GM12801 (cell line): Measurements from ENCODE around the gene WDFY2.

ENCODE experiments used
- TF ChIP-seq, protein P1 (sequence below): IDR thresholded peaks from one replicate; pipeline ENCODE4 v1.5.1; 2011; ENCODE audit warnings: control low read depth; ENCODE audit not compliant: insufficient read length; ENCODE audit errors: extremely low read depth

WDFY2 gene

DNA sequence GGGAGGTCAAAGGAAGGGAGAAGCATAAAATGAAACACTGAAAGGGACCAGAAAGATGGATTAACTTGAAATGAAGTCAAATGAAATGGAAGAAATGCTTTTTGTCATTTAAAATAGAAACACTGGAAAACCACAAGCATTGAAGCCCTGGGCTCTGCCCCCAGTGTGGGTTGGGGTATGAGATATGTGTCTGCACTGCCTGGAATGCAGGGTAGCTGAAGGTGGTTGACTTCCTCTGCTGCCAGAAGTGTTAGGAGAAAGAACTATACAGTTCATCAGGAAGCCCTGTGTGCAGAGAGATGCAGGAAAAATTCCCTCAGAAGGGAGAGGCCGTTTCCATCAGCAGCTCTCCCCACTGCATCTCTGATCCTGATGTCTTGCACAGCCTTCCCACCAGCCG lies 150.5 kb downstream of the WDFY2 start:
- TF ChIP-seq, protein P1, sequence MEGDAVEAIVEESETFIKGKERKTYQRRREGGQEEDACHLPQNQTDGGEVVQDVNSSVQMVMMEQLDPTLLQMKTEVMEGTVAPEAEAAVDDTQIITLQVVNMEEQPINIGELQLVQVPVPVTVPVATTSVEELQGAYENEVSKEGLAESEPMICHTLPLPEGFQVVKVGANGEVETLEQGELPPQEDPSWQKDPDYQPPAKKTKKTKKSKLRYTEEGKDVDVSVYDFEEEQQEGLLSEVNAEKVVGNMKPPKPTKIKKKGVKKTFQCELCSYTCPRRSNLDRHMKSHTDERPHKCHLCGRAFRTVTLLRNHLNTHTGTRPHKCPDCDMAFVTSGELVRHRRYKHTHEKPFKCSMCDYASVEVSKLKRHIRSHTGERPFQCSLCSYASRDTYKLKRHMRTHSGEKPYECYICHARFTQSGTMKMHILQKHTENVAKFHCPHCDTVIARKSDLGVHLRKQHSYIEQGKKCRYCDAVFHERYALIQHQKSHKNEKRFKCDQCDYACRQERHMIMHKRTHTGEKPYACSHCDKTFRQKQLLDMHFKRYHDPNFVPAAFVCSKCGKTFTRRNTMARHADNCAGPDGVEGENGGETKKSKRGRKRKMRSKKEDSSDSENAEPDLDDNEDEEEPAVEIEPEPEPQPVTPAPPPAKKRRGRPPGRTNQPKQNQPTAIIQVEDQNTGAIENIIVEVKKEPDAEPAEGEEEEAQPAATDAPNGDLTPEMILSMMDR: no peak

- TF ChIP-seq, protein P1: no peak
Observed at GRCh38 chr13:51737609-51738008, 153.3 kb downstream of the WDFY2 start.

- TF ChIP-seq, protein P1: no peak
Observed at GRCh38 chr13:51738226-51738905, 154.1 kb downstream of the WDFY2 start.

DNA sequence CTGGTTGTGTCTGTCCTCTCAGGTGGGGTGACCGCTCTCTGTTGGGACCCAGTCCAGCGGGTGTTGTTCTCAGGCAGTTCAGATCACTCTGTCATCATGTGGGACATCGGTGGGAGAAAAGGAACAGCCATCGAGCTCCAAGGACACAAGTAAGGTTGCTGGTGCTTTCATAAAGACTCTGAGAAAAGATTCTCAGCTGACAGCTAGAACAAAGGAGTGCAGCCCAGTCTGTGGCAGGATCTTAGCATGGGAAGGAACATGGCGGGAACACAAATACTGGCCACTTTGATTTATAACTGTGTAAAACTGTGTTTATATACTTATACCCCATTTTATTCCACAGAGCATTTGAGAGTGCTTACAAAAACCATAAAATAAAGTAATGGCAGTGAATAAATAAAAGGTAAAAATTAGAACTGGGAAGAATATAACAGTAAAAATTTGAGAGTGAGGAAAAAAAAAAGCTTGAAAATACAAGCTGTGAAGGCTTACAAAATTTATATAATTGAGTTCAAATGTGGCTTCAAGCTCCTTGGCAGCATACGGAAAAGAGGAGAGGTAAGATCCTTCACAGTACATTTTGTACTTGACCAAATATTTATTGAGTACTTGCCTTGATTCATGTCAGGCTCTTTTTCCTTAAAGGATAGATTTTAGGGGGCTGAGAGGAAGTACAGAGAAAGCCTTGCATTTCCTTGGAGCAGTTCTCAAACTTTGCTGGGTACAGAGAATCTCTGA lies 154.9 kb downstream of the WDFY2 start:
- TF ChIP-seq, protein P1: no peak

- TF ChIP-seq, protein P1: no peak
Observed at GRCh38 chr13:51740698-51741097, 156.4 kb downstream of the WDFY2 start.

GRCh38 chr13:51742031-51742430 lies 157.8 kb downstream of the WDFY2 start:
- TF ChIP-seq, protein P1: no peak

- TF ChIP-seq, protein P1: no peak
Observed at GRCh38 chr13:51742611-51743010, 158.3 kb downstream of the WDFY2 start.
